Tibial nerve (tissue), 4 donors: ENCODE data around the gene KCNJ8. TPM values are rescaled to one million over a fixed set of nuclear protein-coding genes. Genes with fewer than 3 reads are reported as not detected.

ENCODE experiments used
- DNase-seq, 2 donors: peaks; one replicate each; pipeline ENCODE4 v3.0.0-alpha.2; 2019; ENCODE audit warnings: low spot score in 2 of 2
- H3K27ac ChIP-seq, 4 donors: fragments of 200-600 bp; sonication (generic) in 3 of 4; one replicate each; pipeline ENCODE4 v1.5.1; 2017 to 2019; ENCODE audit warnings: mild to moderate bottlenecking in 1 of 4
- H3K27me3 ChIP-seq, 2 donors: fragments of 200-600 bp; sonication (generic) in 1 of 2; one replicate each; pipeline versions ENCODE4 v1.5.1 to v1.6.0; 2017 to 2019
- H3K36me3 ChIP-seq, 3 donors: fragments of 200-600 bp; sonication (generic); one replicate each; pipeline ENCODE4 v1.5.1; 2018 to 2019
- H3K4me1 ChIP-seq, 4 donors: fragments of 200-600 bp; sonication (generic) in 3 of 4; one replicate each; pipeline ENCODE4 v1.5.1; 2017 to 2019
- H3K4me3 ChIP-seq, 4 donors: fragments of 200-600 bp; sonication (generic) in 3 of 4; one replicate each; pipeline ENCODE4 v1.5.1; 2017 to 2019; ENCODE audit warnings: mild to moderate bottlenecking in 1 of 4, moderate library complexity in 1 of 4
- H3K9me3 ChIP-seq, 4 donors: fragments of 200-600 bp; sonication (generic) in 3 of 4; one replicate each; pipeline ENCODE4 v1.5.1; 2017 to 2019
- CTCF ChIP-seq, 5 experiments: fragments of 200-600 bp in 3 of 5; fragments of 450-650 bp in 2 of 5; sonication (generic) in 3 of 5; IDR thresholded peaks; one replicate each; pipeline ENCODE4 v1.5.1; 2016 to 2019; ENCODE audit warnings: antibody characterized with exemption in 5 of 5, mild to moderate bottlenecking in 3 of 5, moderate library complexity in 2 of 5
- EP300 ChIP-seq, 2 donors: sonication (generic); formaldehyde crosslinking; IDR thresholded peaks; one replicate each; pipeline ENCODE4 v1.6.1; 2017; ENCODE audit warnings: antibody characterized with exemption in 2 of 2, mild to moderate bottlenecking in 1 of 2
- POLR2A ChIP-seq, 2 donors: fragments of 450-650 bp; IDR thresholded peaks; one replicate each; pipeline ENCODE4 v1.6.1; 2017; ENCODE audit warnings: antibody characterized with exemption in 2 of 2, mild to moderate bottlenecking in 2 of 2, moderate library complexity in 2 of 2
- WGBS, 2 donors: methylation state at CpG; one replicate each; pipeline ENCODE4 v1.1.5; 2018; 5-methylcytosine and 5-hydroxymethylcytosine counted together
- total RNA-seq, 4 donors: library from RNA; depleted of rRNA; stranded (reverse); fragments of >200 nt; gene quantifications; one replicate each; pipeline ENCODE4 v1.1.0, GENCODE V29; 2016

KCNJ8 gene
- total RNA-seq, result 10 to 100 TPM in 2 of 4 donors, 1 to 10 TPM in 2; 7.4 to 19.5 (median 12.9) TPM

GRCh38 chr12:21774358-21775132 is at the start of gene KCNJ8:
KCNJ8 (minus strand) TSS chr12:21774706; CDS start chr12:21773616, 1,090 bp downstream.
- Histone ChIP-seq H3K36me3 (no peaks in the 10 kb centered on the region), H3K27me3 (no peaks in the 10 kb centered on the region), H3K4me1 (peaks cover 0 to 23% (median 0%) of the 10 kb centered on the region in 4 donors), H3K27ac (peak within 1 kb of the TSS; percentile 8 to 83 (median 50)), H3K9me3 (no peaks in the 10 kb centered on the region), H3K4me3 (peak within 1 kb of the TSS; percentile 43 to 67 (median 60))
- 1% methylated on average over 43 to 47 of the region's 49 CpGs for WGBS, 2 donors
- no peak for TF ChIP-seq POLR2A (IDR thresholded peaks at IDR 0.05)
- TF ChIP-seq CTCF (IDR thresholded peaks at IDR 0.05), result no peak
- peak; percentile 16 to 33 for DNase-seq

- Histone ChIP-seq H3K36me3 (no peaks in the 10 kb centered on the region), H3K9me3 (no peaks in the 10 kb centered on the region), H3K4me1 (peaks cover 0 to 20% (median 0%) of the 10 kb centered on the region in 4 donors), H3K27me3 (no peaks in the 10 kb centered on the region), H3K4me3 (no peak overlapping the region), H3K27ac (peak overlapping the region in 2 of 4 donors; percentile 3 to 46)
- WGBS, 2 donors, result 58 to 68% methylated on average over 8 of the region's 8 CpGs
- TF ChIP-seq EP300 (IDR thresholded peaks at IDR 0.05) (peak in 1 of 2 donors; percentile 50), POLR2A (IDR thresholded peaks at IDR 0.05) (no peak)
- peak; percentile 23 to 33 for DNase-seq
These were observed 49.1 kb upstream of the KCNJ8 start for GRCh38 chr12:21823581-21823980.

GRCh38 chr12:21819678-21820077 is 45.2 kb upstream of the KCNJ8 start:
- DNase-seq, result no peak
- H3K27ac ChIP-seq, result peak overlapping the region in 1 of 4 donors; percentile 53
- TF ChIP-seq CTCF (IDR thresholded peaks at IDR 0.05) (no peak), POLR2A (IDR thresholded peaks at IDR 0.05) (no peak), EP300 (IDR thresholded peaks at IDR 0.05) (no peak)
- no peak overlapping the region for H3K4me3 ChIP-seq
- H3K4me1 ChIP-seq, result peaks cover 0 to 13% (median 0%) of the 10 kb centered on the region in 4 donors
- H3K9me3 ChIP-seq, result no peaks in the 10 kb centered on the region
- no peaks in the 10 kb centered on the region for H3K36me3 ChIP-seq
- no peaks in the 10 kb centered on the region for H3K27me3 ChIP-seq

- Histone ChIP-seq H3K4me3 (no peak overlapping the region), H3K4me1 (peaks cover 0 to 13% (median 0%) of the 10 kb centered on the region in 4 donors), H3K36me3 (no peaks in the 10 kb centered on the region), H3K27ac (peak overlapping the region in 2 of 4 donors; percentile 2 to 53), H3K9me3 (no peaks in the 10 kb centered on the region), H3K27me3 (no peaks in the 10 kb centered on the region)
- DNase-seq, result no peak
- no peak for TF ChIP-seq EP300 (IDR thresholded peaks at IDR 0.05)
- WGBS, 2 donors, result 17 to 21% methylated on average over 2 of the region's 2 CpGs
These were observed 44.7 kb upstream of the KCNJ8 start for GRCh38 chr12:21819236-21819635.

- peak overlapping the region in 2 of 4 donors; percentile 2 to 53 for H3K27ac ChIP-seq
- no peaks in the 10 kb centered on the region for H3K36me3 ChIP-seq
- no peak for DNase-seq
- peaks cover 0 to 13% (median 0%) of the 10 kb centered on the region in 4 donors for H3K4me1 ChIP-seq
- TF ChIP-seq POLR2A (IDR thresholded peaks at IDR 0.05) (no peak), CTCF (IDR thresholded peaks at IDR 0.05) (no peak), EP300 (IDR thresholded peaks at IDR 0.05) (no peak)
- H3K27me3 ChIP-seq, result no peaks in the 10 kb centered on the region
- no peak overlapping the region for H3K4me3 ChIP-seq
- no peaks in the 10 kb centered on the region for H3K9me3 ChIP-seq
- 13 to 22% methylated on average over 2 of the region's 2 CpGs for WGBS, 2 donors
These were observed 44.1 kb upstream of the KCNJ8 start for GRCh38 chr12:21818627-21819026.

- H3K27me3 ChIP-seq, result no peaks in the 10 kb centered on the region
- TF ChIP-seq EP300 (IDR thresholded peaks at IDR 0.05), result no peak
- no peak for TF ChIP-seq CTCF (IDR thresholded peaks at IDR 0.05)
- no peak for TF ChIP-seq POLR2A (IDR thresholded peaks at IDR 0.05)
- no peak overlapping the region for H3K27ac ChIP-seq
- no peak for DNase-seq
- H3K9me3 ChIP-seq, result no peaks in the 10 kb centered on the region
- 87 to 89% methylated on average over 1 of the region's 1 CpG for WGBS, 2 donors
- no peak overlapping the region for H3K4me3 ChIP-seq
- H3K36me3 ChIP-seq, result no peaks in the 10 kb centered on the region
- H3K4me1 ChIP-seq, result peaks cover 0 to 13% (median 0%) of the 10 kb centered on the region in 4 donors
These were observed 41.0 kb upstream of the KCNJ8 start for GRCh38 chr12:21815306-21816062.
